A673 (cell line): ENCODE measurements around the gene LAMA5.

Experiments
- EZH2 ChIP-seq: fragments of 200-600 bp; sonication (generic); IDR thresholded peaks from 2 replicates; pipeline ENCODE4 v1.6.1; 2017; ENCODE audit warnings: borderline replicate concordance, low read depth, mild to moderate bottlenecking, mixed read lengths, antibody characterized with exemption, low read length; ENCODE audit not compliant: poor library complexity, severe bottlenecking
- TF ChIP-seq, protein P1 (sequence below): fragments of 300-800, 200-600 bp; sonication (generic); conservative IDR thresholded peaks from 2 replicates; pipeline ENCODE4 v1.5.1; 2017; ENCODE audit warnings: low read depth, mild to moderate bottlenecking, antibody characterized with exemption, low read length, moderate library complexity, mixed read lengths

DNA sequence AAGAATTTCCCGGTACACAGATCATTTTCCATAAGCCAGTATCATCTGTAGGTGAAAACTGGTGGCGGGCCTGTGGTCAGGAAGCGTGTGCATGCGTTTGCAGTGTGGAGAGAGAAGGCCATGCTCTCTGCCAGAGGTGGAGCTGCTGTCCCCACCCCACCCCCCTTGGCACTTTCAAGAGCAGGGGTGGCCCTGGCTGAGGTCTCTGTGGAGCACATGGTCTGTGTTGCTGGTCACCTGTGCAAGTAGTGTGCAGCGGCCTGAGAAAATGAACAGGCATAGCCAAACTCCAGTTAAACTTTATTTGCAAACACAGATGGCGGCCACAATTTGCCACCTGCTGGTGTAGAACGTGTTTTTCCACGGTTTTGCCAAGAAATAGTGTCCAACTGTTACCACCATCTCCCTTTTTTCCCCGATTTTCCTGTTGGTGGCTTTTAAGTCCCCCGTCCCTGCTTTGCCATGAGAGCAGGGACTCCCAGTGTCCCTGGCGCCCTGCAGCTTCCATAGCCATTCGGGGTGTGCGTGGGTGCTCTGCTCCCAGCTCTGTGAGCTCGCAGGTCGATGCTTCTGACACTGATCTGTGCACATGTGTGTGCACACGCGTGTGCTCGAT, 61.9 kb downstream of the LAMA5 start:
- TF ChIP-seq, protein P1, sequence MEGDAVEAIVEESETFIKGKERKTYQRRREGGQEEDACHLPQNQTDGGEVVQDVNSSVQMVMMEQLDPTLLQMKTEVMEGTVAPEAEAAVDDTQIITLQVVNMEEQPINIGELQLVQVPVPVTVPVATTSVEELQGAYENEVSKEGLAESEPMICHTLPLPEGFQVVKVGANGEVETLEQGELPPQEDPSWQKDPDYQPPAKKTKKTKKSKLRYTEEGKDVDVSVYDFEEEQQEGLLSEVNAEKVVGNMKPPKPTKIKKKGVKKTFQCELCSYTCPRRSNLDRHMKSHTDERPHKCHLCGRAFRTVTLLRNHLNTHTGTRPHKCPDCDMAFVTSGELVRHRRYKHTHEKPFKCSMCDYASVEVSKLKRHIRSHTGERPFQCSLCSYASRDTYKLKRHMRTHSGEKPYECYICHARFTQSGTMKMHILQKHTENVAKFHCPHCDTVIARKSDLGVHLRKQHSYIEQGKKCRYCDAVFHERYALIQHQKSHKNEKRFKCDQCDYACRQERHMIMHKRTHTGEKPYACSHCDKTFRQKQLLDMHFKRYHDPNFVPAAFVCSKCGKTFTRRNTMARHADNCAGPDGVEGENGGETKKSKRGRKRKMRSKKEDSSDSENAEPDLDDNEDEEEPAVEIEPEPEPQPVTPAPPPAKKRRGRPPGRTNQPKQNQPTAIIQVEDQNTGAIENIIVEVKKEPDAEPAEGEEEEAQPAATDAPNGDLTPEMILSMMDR = no peak
- TF ChIP-seq EZH2 = no peak
